Stimulated activated CD4-positive, alpha-beta T cell treated with anti-CD3 and anti-CD28 coated beads, Interleukin-12 subunit alpha, Interleukin-12 subunit beta, amount 100 ng/mL, for 24 hours (primary cell): ENCODE data around the gene SHC4.
"Not testable (repeated sequence)": the region's sequence is repeated elsewhere in the genome, so short reads cannot be mapped to it uniquely, and the experiment has no call there.

ENCODE experiments used
- DNase-seq, 2 experiments: peaks; one replicate each; pipeline ENCODE4 v3.0.0-alpha.2; 2020; ENCODE audit warnings: low read depth in 2 of 2

SHC4 gene

GRCh38 chr15:48796930-48797329, 166.8 kb downstream of the SHC4 start:
- DNase-seq = no peak

DNA sequence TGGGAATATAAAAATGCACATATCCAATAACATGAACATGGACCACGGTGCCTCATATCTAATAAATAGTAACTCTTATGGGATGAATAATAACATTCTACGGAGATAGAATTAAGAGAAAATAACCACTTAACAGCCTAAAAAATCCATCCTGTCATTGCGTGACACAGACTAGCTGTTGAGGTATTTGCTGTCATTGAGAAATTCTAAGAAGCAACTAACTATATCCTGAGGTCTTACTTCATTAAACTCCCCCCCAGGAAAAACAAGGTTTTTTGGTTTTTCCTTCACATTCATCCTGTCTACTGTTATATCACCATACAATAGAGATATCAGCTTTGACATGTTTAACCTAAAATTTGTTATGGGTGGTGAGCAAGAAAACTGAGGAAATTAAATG, 167.2 kb downstream of the SHC4 start:
- DNase-seq = no peak

DNA sequence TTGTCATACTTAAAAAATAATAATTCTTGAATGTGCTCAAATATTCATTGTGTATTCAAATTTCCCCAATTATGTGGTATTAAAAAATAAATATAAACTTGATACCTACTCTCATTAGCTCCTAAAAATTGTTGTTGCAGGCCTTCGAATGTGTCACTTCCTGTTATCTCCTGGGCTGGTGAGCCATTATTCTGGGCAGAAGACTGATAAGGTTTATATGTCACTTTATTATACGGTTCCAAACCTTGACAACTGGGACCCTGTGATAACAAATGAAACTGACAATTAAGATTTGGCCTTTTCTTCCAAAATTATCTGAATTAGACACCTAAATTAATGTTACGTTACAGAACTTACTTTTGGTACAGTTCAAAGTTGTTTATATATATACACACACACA, 167.8 kb downstream of the SHC4 start:
- no peak for DNase-seq

GRCh38 chr15:48794697-48795134, 169.0 kb downstream of the SHC4 start:
- no peak for DNase-seq

DNA sequence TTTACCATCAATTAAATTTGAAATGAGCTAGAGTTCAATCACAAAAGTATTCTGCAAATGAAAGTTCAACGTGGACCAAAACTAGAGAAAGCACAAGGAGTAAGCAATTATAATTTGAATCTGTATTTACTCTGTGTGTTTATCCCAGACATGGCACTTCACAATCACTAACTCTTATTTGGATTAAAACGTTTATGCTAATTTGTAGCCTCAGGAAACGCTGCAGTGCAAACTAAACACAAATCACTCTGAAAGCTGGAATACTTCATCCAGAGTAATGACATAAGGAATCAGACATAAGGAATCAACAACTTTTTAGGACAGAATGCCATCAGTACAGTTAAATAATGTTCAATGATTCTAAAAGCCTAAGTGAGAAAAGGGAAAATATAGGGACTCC, 171.3 kb downstream of the SHC4 start:
- DNase-seq = no peak

- DNase-seq = not testable (repeated sequence)
Observed at GRCh38 chr15:48790466-48791115, 173.1 kb downstream of the SHC4 start.

GRCh38 chr15:48785712-48786111, 178.0 kb downstream of the SHC4 start:
- DNase-seq = no peak

- DNase-seq = no peak
Observed at GRCh38 chr15:48785195-48785594, 178.5 kb downstream of the SHC4 start.

DNA sequence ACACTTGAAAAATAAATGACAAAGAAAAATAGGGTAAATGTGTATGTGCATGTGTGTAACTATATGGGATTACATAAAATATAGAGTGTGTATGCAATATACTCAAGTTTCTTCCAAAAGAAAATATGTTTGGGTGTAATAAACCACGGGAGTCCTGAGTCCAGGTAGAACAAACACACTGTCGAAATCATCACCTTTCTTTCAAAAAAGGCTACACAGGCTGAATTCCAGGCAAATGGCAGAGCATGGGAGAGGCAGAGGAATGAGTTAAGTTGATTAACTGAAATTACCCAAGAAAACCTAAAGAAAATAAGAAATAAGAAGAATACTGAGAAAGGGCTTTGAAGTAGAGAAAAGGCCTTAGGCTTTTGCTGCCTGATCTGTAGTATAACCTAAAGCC, 179.0 kb downstream of the SHC4 start:
- DNase-seq = no peak

- no peak for DNase-seq
Observed at GRCh38 chr15:48782911-48783310, 180.8 kb downstream of the SHC4 start.

GRCh38 chr15:48781481-48782081, 182.1 kb downstream of the SHC4 start:
- DNase-seq = no peak

DNA sequence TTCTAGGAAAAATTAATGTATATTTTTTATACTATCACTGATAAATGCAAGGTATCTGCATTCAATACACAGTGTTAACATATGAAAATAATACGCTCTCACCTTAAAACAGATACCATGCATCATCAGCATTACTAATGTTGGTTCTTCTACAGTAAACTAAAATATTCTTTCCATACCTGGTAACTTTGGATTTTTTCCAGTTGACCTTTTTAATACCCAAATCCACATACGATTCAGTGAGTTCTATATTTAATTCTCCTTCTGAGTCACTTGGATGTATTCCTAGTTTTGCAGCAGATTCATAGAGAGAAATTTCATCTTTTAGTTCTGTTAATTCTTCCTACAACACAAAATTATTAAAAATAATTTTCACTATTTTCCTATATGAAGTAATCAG, 182.7 kb downstream of the SHC4 start:
- no peak for DNase-seq

DNA sequence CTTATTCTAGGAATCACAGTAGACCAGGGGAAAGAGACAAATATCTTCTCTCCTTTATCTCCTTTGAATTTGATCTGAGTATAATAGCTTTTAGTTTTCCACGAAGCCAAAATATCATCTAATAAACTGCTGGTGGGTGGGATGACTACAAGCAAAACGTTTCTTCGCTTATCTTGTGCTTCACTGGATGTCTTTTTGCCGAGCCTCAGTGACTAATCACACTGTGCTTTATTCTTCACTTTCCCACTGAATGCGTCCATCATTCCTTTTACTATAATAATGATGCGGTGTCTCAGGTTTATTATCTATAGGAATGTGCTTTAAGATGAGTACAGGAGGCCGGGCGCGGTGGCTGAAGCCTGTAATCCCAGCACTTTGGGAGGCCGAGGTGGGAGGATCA, 185.4 kb downstream of the SHC4 start:
- no peak for DNase-seq

DNA sequence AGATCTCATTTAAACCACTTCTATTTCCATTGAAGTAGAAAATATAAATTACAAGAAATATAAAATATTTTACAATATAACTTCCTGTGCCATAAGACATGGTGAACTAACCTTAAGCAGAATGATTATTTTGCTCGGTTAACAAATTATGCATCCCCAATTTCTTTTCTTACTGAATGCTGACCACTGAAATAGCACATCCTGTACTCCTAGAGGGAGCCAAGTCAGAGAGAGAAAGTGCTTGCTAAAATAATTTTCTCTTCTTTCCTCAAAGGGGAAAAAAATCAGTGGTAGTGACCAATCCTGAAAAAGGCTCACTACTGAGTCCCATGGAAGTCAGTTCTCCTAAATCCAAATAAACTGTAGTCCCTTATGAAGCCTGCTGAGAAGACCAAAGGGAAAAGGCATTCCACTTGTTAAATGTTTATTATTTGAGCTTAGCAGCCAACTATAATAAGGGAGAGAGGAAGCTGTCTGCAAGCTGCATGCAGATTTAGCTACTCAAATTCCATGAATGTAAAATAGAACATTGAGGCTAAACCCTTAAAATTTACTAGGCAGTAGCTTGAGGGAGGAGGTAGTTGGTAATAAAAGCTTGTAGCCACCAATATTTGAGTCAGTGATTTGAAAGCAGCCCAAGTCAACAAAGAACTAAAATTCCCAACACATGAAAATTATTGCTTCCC, 185.9 kb downstream of the SHC4 start:
- no peak for DNase-seq

GRCh38 chr15:48775546-48775945, 188.2 kb downstream of the SHC4 start:
- DNase-seq = no peak

- DNase-seq = no peak
Observed at GRCh38 chr15:48774484-48774883, 189.2 kb downstream of the SHC4 start.
